ENCODE data around the gene STARD3. TPM values are rescaled to one million over a fixed set of nuclear protein-coding genes. Genes with fewer than 3 reads are reported as not detected.

Gene STARD3
- total and polyA plus RNA-seq, 2 of the 13 experiments (the other 11 are each of a cell fraction or from before 2014, with no cell fraction given) = 34.6 to 100 TPM

GRCh38 chr17:39629494-39629880 is 7.5 kb upstream of the STARD3 start:
- Histone ChIP-seq H3K9ac (ENCODE audit: insufficient read depth, low read depth, low read length) (no peak overlapping the region), H4K20me1 (ENCODE audit: insufficient read depth, low read length) (no peaks in the 10 kb centered on the region), H2AFZ (ENCODE audit: low read length) (no peak overlapping the region), H3K27me3 (ENCODE audit: control insufficient read depth in 1 of 2, insufficient read depth in 2 of 2, low read length in 2 of 2) (peaks cover 20 to 82% of the 10 kb centered on the region in 2 experiments; a peak in 4 of 5 replicates), H3K27ac (ENCODE audit: extremely low read length, insufficient read depth, low read length) (no peak overlapping the region), H3K4me2 (ENCODE audit: low read depth, low read length) (peak overlapping the region; percentile 36; the same call in 1 of the 2 replicates), H3K4me1 (ENCODE audit: insufficient read depth, low read length) (peaks cover 86% of the 10 kb centered on the region), H3K79me2 (ENCODE audit: insufficient read depth, low read length) (no peaks in the 10 kb centered on the region), H3K36me3 (replicated peaks in 1 of 2; ENCODE audit: control insufficient read depth in 1 of 2, insufficient read depth in 2 of 2, low read length in 2 of 2) (no peaks in the 10 kb centered on the region), H3K9me3 (ENCODE audit: low read length) (no peaks in the 10 kb centered on the region), H3K4me3 (replicated peaks in 1 of 3; ENCODE audit: insufficient read depth in 1 of 3, low read depth in 2 of 3, low read length in 3 of 3) (no peak overlapping the region; a peak in 1 of 6 replicates)
- ATAC-seq (no peak), FAIRE-seq (no peak), DNase-seq (ENCODE audit: low spot score) (no peak)
- in situ Hi-C loops (cut with HindIII; ENCODE audit: extremely low pct_ligation_motif_present, low pct_unique_long_range_greater_than_20kb) = no loop called here
- ChIA-PET POLR2A (interaction anchor here (1.1 to 3.3 kb wide), 3 partner anchors 66 to 110 kb away, joined by 4 to 11 read pairs (median 10); partner anchors contain the start of gene MIEN1), CTCF (ENCODE audit: low intra/inter-chr PET ratio, low total read pairs) (interaction anchor here (1.6 kb wide), 1 partner anchor 8 kb away, joined by 6 read pairs; no protein-coding TSS in a partner anchor)
- no TSS peak for BruUV-seq (replicated peaks)
- TF ChIP-seq HDAC1 (CRISPR knock-in tag; IDR thresholded peaks at IDR 0.05) (peak; percentile 18; the same call in 1 of the 2 replicates), RBAK (CRISPR knock-in tag; IDR thresholded peaks at IDR 0.05) (no peak), ZGPAT (CRISPR knock-in tag; IDR thresholded peaks at IDR 0.05) (0 out of 2 replicates have a peak, but pooled peaks have one; percentile 7), ZNF891 (CRISPR knock-in tag; IDR thresholded peaks at IDR 0.05) (no peak), ZFP36L1 (CRISPR knock-in tag; IDR thresholded peaks at IDR 0.05) (no peak)
- intact Hi-C loops (cut with micrococcal nuclease; ENCODE audit: unreplicated experiment) = no loop called here
- WGBS (ENCODE audit: low lambda C conversion rate) = 15% methylated on average over 3 of the region's 3 CpGs

GRCh38 chr17:39629898-39630297 is 7.0 kb upstream of the STARD3 start:
- no peaks in the 10 kb centered on the region for H3K36me3 ChIP-seq (replicated peaks in 1 of 2; ENCODE audit: control insufficient read depth in 1 of 2, insufficient read depth in 2 of 2, low read length in 2 of 2)
- H3K79me2 ChIP-seq (ENCODE audit: insufficient read depth, low read length) = no peaks in the 10 kb centered on the region
- ChIA-PET CTCF (ENCODE audit: low intra/inter-chr PET ratio, low total read pairs) (interaction anchor here (1.6 kb wide), 1 partner anchor 8 kb away, joined by 6 read pairs; no protein-coding TSS in a partner anchor), POLR2A (interaction anchor here (1.1 to 3.3 kb wide), 4 partner anchors 45 to 110 kb away, joined by 3 to 11 read pairs (median 7); partner anchors contain the start of gene MIEN1)
- FAIRE-seq (peak; percentile 95), ATAC-seq (peak; percentile 50), DNase-seq (ENCODE audit: low spot score) (peak; percentile 58)
- H3K9me3 ChIP-seq (ENCODE audit: low read length) = no peaks in the 10 kb centered on the region
- intact Hi-C loops (cut with micrococcal nuclease; ENCODE audit: unreplicated experiment) = no loop called here
- in situ Hi-C loops (cut with HindIII; ENCODE audit: extremely low pct_ligation_motif_present, low pct_unique_long_range_greater_than_20kb) = no loop called here
- H4K20me1 ChIP-seq (ENCODE audit: insufficient read depth, low read length) = no peaks in the 10 kb centered on the region
- no peak overlapping the region for H3K27ac ChIP-seq (ENCODE audit: extremely low read length, insufficient read depth, low read length)
- H3K4me2 ChIP-seq (ENCODE audit: low read depth, low read length) = peak overlapping the region; percentile 36; the same call in 1 of the 2 replicates
- no TSS peak for BruUV-seq (replicated peaks)
- H2AFZ ChIP-seq (ENCODE audit: low read length) = no peak overlapping the region
- peaks cover 20 to 78% of the 10 kb centered on the region in 2 experiments; a peak in 4 of 5 replicates for H3K27me3 ChIP-seq (ENCODE audit: control insufficient read depth in 1 of 2, insufficient read depth in 2 of 2, low read length in 2 of 2)
- WGBS (ENCODE audit: low lambda C conversion rate) = 0% methylated on average over 9 of the region's 12 CpGs
- H3K9ac ChIP-seq (ENCODE audit: insufficient read depth, low read depth, low read length) = no peak overlapping the region
- H3K4me1 ChIP-seq (ENCODE audit: insufficient read depth, low read length) = peaks cover 91% of the 10 kb centered on the region
- H3K4me3 ChIP-seq (replicated peaks in 1 of 3; ENCODE audit: insufficient read depth in 1 of 3, low read depth in 2 of 3, low read length in 3 of 3) = no peak overlapping the region; a peak in 1 of 6 replicates
- no peak for TF ChIP-seq SRF (IDR thresholded peaks at IDR 0.05; ENCODE audit: low read depth, low read length)
- TF ChIP-seq ZNF614 (CRISPR knock-in tag; IDR thresholded peaks at IDR 0.05; ENCODE audit: borderline replicate concordance) = no peak
- TF ChIP-seq ZBTB8A (CRISPR knock-in tag; IDR thresholded peaks at IDR 0.05; ENCODE audit: borderline replicate concordance, low read depth) = no peak
- TF ChIP-seq PLRG1 (conservative IDR thresholded peaks at IDR 0.05) = no peak
- TF ChIP-seq ZBTB46 (CRISPR knock-in tag; IDR thresholded peaks at IDR 0.05; ENCODE audit: borderline replicate concordance) = no peak
- no peak for TF ChIP-seq ZNF775 (CRISPR knock-in tag; IDR thresholded peaks at IDR 0.05; ENCODE audit: borderline replicate concordance)
- TF ChIP-seq PATZ1 (CRISPR knock-in tag; IDR thresholded peaks at IDR 0.05) = peak; percentile 90
- TF ChIP-seq PCBP2 (optimal IDR thresholded peaks at IDR 0.05; ENCODE audit: low read depth, low read length, poor library complexity, severe bottlenecking) = no peak

Data from HepG2 (cell line).